Measurements from ENCODE around the gene SLC15A5. TPM values are rescaled to one million over a fixed set of nuclear protein-coding genes. Genes with fewer than 3 reads are reported as not detected.

Gene SLC15A5
- total and polyA plus RNA-seq, 2 of the 8 experiments (the other 6 are each of a cell fraction or from before 2014, with no cell fraction given) = not detected

DNA sequence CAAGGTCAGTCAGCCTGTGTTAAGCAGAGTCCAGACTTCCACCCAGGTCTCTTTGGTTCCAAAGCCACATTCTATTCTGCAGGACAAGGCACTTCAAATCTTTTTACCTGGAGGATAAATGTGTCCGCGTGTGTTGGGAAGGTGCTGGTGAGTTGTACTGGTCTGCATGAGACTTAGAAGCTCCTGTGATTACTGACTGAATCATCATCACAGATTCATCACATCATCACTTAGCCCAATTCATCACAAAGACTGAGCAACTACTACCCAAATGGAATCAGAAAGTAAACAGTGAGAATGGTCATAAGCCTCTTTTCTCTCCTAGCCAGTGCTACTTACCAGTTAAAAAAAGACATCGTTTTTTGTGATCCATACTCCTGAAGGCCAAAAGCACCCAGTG is 5.3 kb downstream of the SLC15A5 start:
- Histone ChIP-seq H4K20me1 (replicated peaks in 1 of 2; ENCODE audit: control insufficient read depth in 1 of 2, insufficient read depth in 2 of 2, low read length in 2 of 2) (no peaks in the 10 kb centered on the region), H3K9ac (replicated peaks in 1 of 4; ENCODE audit: extremely low read depth in 1 of 4, low read depth in 3 of 4, low read length in 3 of 4) (no peak overlapping the region), H4K91ac (replicated peaks; ENCODE audit: insufficient read length, low read length) (no peak overlapping the region), H3K79me1 (ENCODE audit: low read depth, low read length) (no peaks in the 10 kb centered on the region), H3K4ac (replicated peaks; ENCODE audit: insufficient read length, low read depth, low read length) (no peak overlapping the region), H2BK15ac (ENCODE audit: low read length) (no peak overlapping the region), H3K56ac (replicated peaks; ENCODE audit: insufficient read length, low read depth, low read length) (no peak overlapping the region), H3K36me3 (ENCODE audit: control insufficient read depth in 2 of 4, insufficient read depth in 4 of 4, low read length in 3 of 4) (no peaks in the 10 kb centered on the region), H3K27ac (ENCODE audit: low read depth, low read length) (no peak overlapping the region), H3K23ac (ENCODE audit: insufficient read length) (no peak overlapping the region), H3K23me2 (ENCODE audit: low read depth, low read length) (no peaks in the 10 kb centered on the region), H2AK5ac (ENCODE audit: low read depth, low read length) (no peak overlapping the region), H3K4me2 (ENCODE audit: insufficient read depth in 1 of 2, low read depth in 2 of 2, low read length in 2 of 2) (no peak overlapping the region), H3K18ac (ENCODE audit: extremely low read depth, low read length) (no peak overlapping the region), H3K27me3 (replicated peaks in 1 of 4; ENCODE audit: control insufficient read depth in 3 of 4, extremely low read depth in 1 of 4, insufficient read depth in 3 of 4, low read length in 3 of 4) (no peaks in the 10 kb centered on the region), H2BK5ac (ENCODE audit: low read depth, low read length) (no peak overlapping the region), H3K9me3 (ENCODE audit: insufficient read depth in 2 of 2, low read depth in 1 of 2, low read length in 1 of 2) (no peaks in the 10 kb centered on the region), H2BK120ac (replicated peaks; ENCODE audit: low read depth, low read length) (no peak overlapping the region), H4K5ac (ENCODE audit: insufficient read length, low read depth, low read length) (no peak overlapping the region), H3K14ac (ENCODE audit: insufficient read length) (no peak overlapping the region), H2BK12ac (ENCODE audit: low read depth, low read length) (no peak overlapping the region), H3K4me1 (replicated peaks in 1 of 4; ENCODE audit: control insufficient read depth in 3 of 4, insufficient read depth in 4 of 4, low read length in 3 of 4) (no peaks in the 10 kb centered on the region), H3K79me2 (ENCODE audit: control insufficient read depth in 1 of 2, insufficient read depth in 2 of 2, low read length in 2 of 2) (no peaks in the 10 kb centered on the region), H2BK20ac (ENCODE audit: low read length) (no peak overlapping the region), H3K4me3 (ENCODE audit: extremely low read depth in 1 of 4, insufficient read depth in 2 of 4, low read depth in 3 of 4, low read length in 4 of 4) (no peak overlapping the region), H2AFZ (ENCODE audit: low read length) (no peak overlapping the region), H4K8ac (ENCODE audit: extremely low read depth, insufficient read depth, low read length) (no peak overlapping the region)
- CTCF ChIA-PET (ENCODE audit: partially characterized antibody) = no interaction called here
- 94% methylated on average over 3 of the region's 3 CpGs; no CpG with 5 or more reads in 1 of the 2 experiments for WGBS, 2 experiments (ENCODE audit: extremely low coverage in 1 of 2, insufficient coverage in 1 of 2, insufficient read length in 1 of 2, insufficient replicate concordance in 2 of 2, low coverage in 1 of 2, low lambda C conversion rate in 2 of 2, missing lambda C conversion rate in 1 of 2)
- DNase-seq (ENCODE audit: low read depth in 1 of 2, low spot score in 2 of 2) = no peak
- FAIRE-seq = no peak
- POLR2A ChIA-PET (ENCODE audit: partially characterized antibody) = no interaction called here
- TF ChIP-seq CTCF (IDR thresholded peaks at IDR 0.05; ENCODE audit: control extremely low read depth in 1 of 3, insufficient read depth in 1 of 3, low read depth in 1 of 3, low read length in 3 of 3) = no peak
- no peak for TF ChIP-seq SIRT6 (IDR thresholded peaks at IDR 0.05; ENCODE audit: low read length)
- TF ChIP-seq KDM4A (IDR thresholded peaks at IDR 0.05; ENCODE audit: low read depth, low read length, severe bottlenecking) = no peak
- no peak for TF ChIP-seq EGR1 (IDR thresholded peaks at IDR 0.05; ENCODE audit: borderline replicate concordance, low read depth, low read length)
- no peak for TF ChIP-seq CBX5 (IDR thresholded peaks at IDR 0.05; ENCODE audit: low read depth, low read length)
- no peak for TF ChIP-seq SIX5 (IDR thresholded peaks at IDR 0.05; ENCODE audit: low read depth, low read length)
- no peak for TF ChIP-seq EP300 (IDR thresholded peaks at IDR 0.05; ENCODE audit: borderline replicate concordance in 1 of 2, low read depth in 2 of 2, low read length in 2 of 2)
- TF ChIP-seq RFX5 (IDR thresholded peaks at IDR 0.05; ENCODE audit: borderline replicate concordance, low read depth, low read length) = no peak
- TF ChIP-seq YY1 (IDR thresholded peaks at IDR 0.05; ENCODE audit: low read depth, low read length) = no peak
- no peak for TF ChIP-seq JUN (IDR thresholded peaks at IDR 0.05; ENCODE audit: low read depth, low read length)
- no peak for TF ChIP-seq TBP (IDR thresholded peaks at IDR 0.05; ENCODE audit: low read depth, low read length)
- no peak for TF ChIP-seq ASH2L (IDR thresholded peaks at IDR 0.05; ENCODE audit: low read length)

Measured in H1 (cell line).